HepG2 (cell line): ENCODE measurements around the gene OLFM3. TPM values are rescaled to one million over a fixed set of nuclear protein-coding genes. Genes with fewer than 3 reads are reported as not detected.
A peak's percentile ranks its signal among the peaks of the same experiment; 100 is the strongest.

Source experiments
- ATAC-seq: fragments of 200-7000 bp; cut with Tn5 transposase; 3 replicates; pipeline ENCODE4 v1.9.1; 2020; ENCODE audit warnings: mild to moderate bottlenecking, moderate library complexity
- BruUV-seq: library from RNA; stranded (reverse); fragments of 400-500 nt; replicated peaks from 2 replicates; lab custom pipeline; 2021; lab: Mats Ljungman, UMichigan
- CTCF ChIA-PET: fragments of 300-600 bp; formaldehyde crosslinking; extraction: SDS; loops from one replicate; lab custom pipeline; 2021; ENCODE audit warnings: low total read pairs, inconsistent platforms, low intra/inter-chr PET ratio; lab: Yijun Ruan, JAX
- POLR2A ChIA-PET: fragments of 350-600 bp; sonication (Branson Sonifier 250); formaldehyde crosslinking; loops from one replicate; lab custom pipeline; 2020; ENCODE audit warnings: antibody characterized with exemption, inconsistent platforms; lab: Yijun Ruan, JAX
- DNase-seq: peaks from one replicate; pipeline ENCODE4 v3.0.0-alpha.2; 2015; ENCODE audit warnings: low spot score
- FAIRE-seq: peaks from 3 replicates; lab custom pipeline; 2011; peaks lifted over from hg19 to GRCh38; lab: Jason Lieb, UNC
- H2AFZ ChIP-seq: one replicate; pipeline ENCODE4 v1.6.1; 2011; ENCODE audit warnings: low read length, inconsistent platforms
- H3K27ac ChIP-seq: fragments of 300-600 bp; 3 replicates; pipeline ENCODE4 v1.8.0; 2011; ENCODE audit warnings: mixed run types, mild to moderate bottlenecking, mixed read lengths, low read length, inconsistent platforms; ENCODE audit not compliant: insufficient read depth; ENCODE audit errors: extremely low read length
- H3K27me3 ChIP-seq, 2 experiments: fragments of 200-600 bp in 1 of 2; 2 replicates in 1 of 2; 3 replicates in 1 of 2; pipeline versions ENCODE4 v1.6.0 to v1.8.0; 2011; ENCODE audit warnings: low read length in 2 of 2, mild to moderate bottlenecking in 2 of 2, moderate library complexity in 2 of 2, inconsistent platforms in 1 of 2; ENCODE audit not compliant: insufficient read depth in 2 of 2, control insufficient read depth in 1 of 2
- H3K36me3 ChIP-seq, 2 experiments: fragments of 200-600 bp in 1 of 2; replicated peaks in 1 of 2; 2 replicates in 1 of 2; 3 replicates in 1 of 2; pipeline versions ENCODE4 v1.5.1 to v1.8.0; 2011; ENCODE audit warnings: low read length in 2 of 2, inconsistent platforms in 1 of 2; ENCODE audit not compliant: insufficient read depth in 2 of 2, control insufficient read depth in 1 of 2
- H3K4me1 ChIP-seq: 2 replicates; pipeline ENCODE4 v1.5.1; 2012; ENCODE audit warnings: low read length, inconsistent platforms; ENCODE audit not compliant: insufficient read depth
- H3K4me2 ChIP-seq: 2 replicates; pipeline ENCODE4 v1.6.0; 2011; ENCODE audit warnings: low read depth, low read length, inconsistent platforms
- H3K4me3 ChIP-seq, 3 experiments: fragments of 200-600 bp in 1 of 3; sonication (generic), shearing (Covaris generic) in 1 of 3; replicated peaks in 1 of 3; 2 replicates each; pipeline ENCODE4 v1.5.1; 2011 to 2016; ENCODE audit warnings: low read length in 3 of 3, inconsistent platforms in 2 of 3, low read depth in 2 of 3, mild to moderate bottlenecking in 2 of 3, control low read depth in 1 of 3, mixed read lengths in 1 of 3; ENCODE audit not compliant: insufficient read depth in 1 of 3
- H3K79me2 ChIP-seq: one replicate; pipeline ENCODE4 v1.6.1; 2011; ENCODE audit warnings: low read length, inconsistent platforms; ENCODE audit not compliant: insufficient read depth
- H3K9ac ChIP-seq: 2 replicates; pipeline ENCODE4 v1.6.0; 2011; ENCODE audit warnings: mild to moderate bottlenecking, low read depth, low read length, inconsistent platforms; ENCODE audit not compliant: insufficient read depth
- H3K9me3 ChIP-seq: 2 replicates; pipeline ENCODE4 v1.5.1; 2012; ENCODE audit warnings: mild to moderate bottlenecking, low read length
- H4K20me1 ChIP-seq: 2 replicates; pipeline ENCODE4 v1.6.0; 2011; ENCODE audit warnings: inconsistent platforms, mild to moderate bottlenecking, low read length, moderate library complexity; ENCODE audit not compliant: insufficient read depth
- CERS6 ChIP-seq: sonication (generic); formaldehyde crosslinking; IDR thresholded peaks from 2 replicates; pipeline ENCODE4 v1.5.0; 2020; ENCODE audit warnings: missing genetic modification reagents
- FOSL1 ChIP-seq: sonication (generic); formaldehyde crosslinking; IDR thresholded peaks from 2 replicates; pipeline ENCODE4 v1.9.0; 2021; ENCODE audit warnings: missing genetic modification reagents, borderline replicate concordance
- MLLT10 ChIP-seq: sonication (generic); formaldehyde crosslinking; IDR thresholded peaks from 2 replicates; pipeline ENCODE4 v1.4.0; 2020; ENCODE audit warnings: missing genetic modification reagents
- NKX3-1 ChIP-seq: sonication (generic); formaldehyde crosslinking; IDR thresholded peaks from 2 replicates; pipeline ENCODE4 v1.5.0; 2020; ENCODE audit warnings: missing genetic modification reagents
- SMC3 ChIP-seq: IDR thresholded peaks from 2 replicates; pipeline ENCODE4 v1.6.1; 2011; ENCODE audit warnings: low read length, improper control_type of control experiment
- WGBS: methylation state at CpG from one replicate; pipeline ENCODE4 v1.1.6; 2017; ENCODE audit warnings: low lambda C conversion rate; 5-methylcytosine and 5-hydroxymethylcytosine counted together
- in situ Hi-C: cut with HindIII; loops from 2 replicates; pipeline ENCODE4 v1.10.0; 2017; ENCODE audit warnings: low pct_unique_long_range_greater_than_20kb; ENCODE audit not compliant: extremely low pct_ligation_motif_present
- intact Hi-C: fragments of 100-400 bp; cut with micrococcal nuclease; formaldehyde crosslinking; loops from one replicate; pipeline ENCODE4 v1.10.0; 2022; ENCODE audit not compliant: unreplicated experiment
- polyA plus RNA-seq, 8 experiments: library from polyadenylated mRNA; depleted of rRNA in 3 of 8; stranded (reverse) in 7 of 8; unstranded in 1 of 8; fragments of >200 nt; fragmentation: Illumina TruSeq in 4 of 8; extraction: Trizol in 4 of 8; gene quantifications; 2 replicates each; pipeline versions ENCODE4 v1.2.1 to v1.2.3, GENCODE V29; 2011 to 2016; ENCODE audit warnings: low read depth in 4 of 8, missing spikeins in 1 of 8, mixed read lengths in 1 of 8; ENCODE audit not compliant: insufficient read depth in 1 of 8
- total RNA-seq, 5 experiments: library from RNA; depleted of rRNA; stranded (reverse); fragments of >200 nt; fragmentation: Illumina TruSeq; extraction: Trizol; gene quantifications; 2 replicates each; pipeline ENCODE4 v1.2.3, GENCODE V29; 2016; ENCODE audit warnings: low read depth in 1 of 5

Gene OLFM3
- total and polyA plus RNA-seq, 2 of the 13 experiments (the other 11 are each of a cell fraction or from before 2014, with no cell fraction given): not detected

GRCh38 chr1:101781201-101781831 is 215.4 kb downstream of the OLFM3 start:
- no peak overlapping the region for H3K4me3 ChIP-seq
- no peaks in the 10 kb centered on the region for H3K36me3 ChIP-seq
- in situ Hi-C loops (no loop called here), intact Hi-C loops (no loop called here)
- no TSS peak for BruUV-seq
- H3K4me1 ChIP-seq: no peaks in the 10 kb centered on the region
- H4K20me1 ChIP-seq: no peaks in the 10 kb centered on the region
- 5% methylated on average over 3 of the region's 3 CpGs for WGBS
- no peaks in the 10 kb centered on the region for H3K79me2 ChIP-seq
- DNase-seq (no peak), ATAC-seq (no peak), FAIRE-seq (no peak)
- H3K4me2 ChIP-seq: no peak overlapping the region
- H3K9me3 ChIP-seq: no peaks in the 10 kb centered on the region
- no peak overlapping the region for H3K9ac ChIP-seq
- no peak for TF ChIP-seq NKX3-1 (CRISPR knock-in tag)
- ChIA-PET CTCF (no interaction called here), POLR2A (no interaction called here)
- H3K27me3 ChIP-seq: no peaks in the 10 kb centered on the region
- no peak overlapping the region for H3K27ac ChIP-seq
- no peak overlapping the region for H2AFZ ChIP-seq

GRCh38 chr1:101769520-101769919 is 227.2 kb downstream of the OLFM3 start:
- DNase-seq: peak; percentile 9
- no peak overlapping the region for H3K9ac ChIP-seq
- H3K4me3 ChIP-seq: no peak overlapping the region
- no TSS peak for BruUV-seq
- intact Hi-C loops: loop anchor here (1.0 kb wide), 1 partner anchor 422 kb away; no protein-coding TSS in a partner anchor
- no peak; the same call in 2 of the 3 replicates for ATAC-seq
- FAIRE-seq: peak; percentile 21
- no peaks in the 10 kb centered on the region for H3K36me3 ChIP-seq
- ChIA-PET POLR2A (no interaction called here), CTCF (no interaction called here)
- H3K4me2 ChIP-seq: no peak overlapping the region
- 5% methylated on average over 3 of the region's 3 CpGs for WGBS
- no peak overlapping the region for H3K27ac ChIP-seq
- no peaks in the 10 kb centered on the region for H3K79me2 ChIP-seq
- H3K9me3 ChIP-seq: no peaks in the 10 kb centered on the region
- no peak overlapping the region for H2AFZ ChIP-seq
- H4K20me1 ChIP-seq: no peaks in the 10 kb centered on the region
- in situ Hi-C loops: no loop called here
- no peaks in the 10 kb centered on the region for H3K4me1 ChIP-seq
- TF ChIP-seq MLLT10 (CRISPR knock-in tag) (no peak), FOSL1 (no peak), SMC3 (peak; percentile 18; the same call in 1 of the 2 replicates), CERS6 (CRISPR knock-in tag) (no peak)
- no peaks in the 10 kb centered on the region for H3K27me3 ChIP-seq
